ENCODE data around the gene WDR7. TPM values are rescaled to one million over a fixed set of nuclear protein-coding genes. Genes with fewer than 3 reads are reported as not detected.
A peak's percentile ranks its signal among the peaks of the same experiment; 100 is the strongest.

Gene WDR7
- total RNA-seq, 6 experiments from 2014 or later: 10.4 to 18.8 (median 15.3) TPM

DNA sequence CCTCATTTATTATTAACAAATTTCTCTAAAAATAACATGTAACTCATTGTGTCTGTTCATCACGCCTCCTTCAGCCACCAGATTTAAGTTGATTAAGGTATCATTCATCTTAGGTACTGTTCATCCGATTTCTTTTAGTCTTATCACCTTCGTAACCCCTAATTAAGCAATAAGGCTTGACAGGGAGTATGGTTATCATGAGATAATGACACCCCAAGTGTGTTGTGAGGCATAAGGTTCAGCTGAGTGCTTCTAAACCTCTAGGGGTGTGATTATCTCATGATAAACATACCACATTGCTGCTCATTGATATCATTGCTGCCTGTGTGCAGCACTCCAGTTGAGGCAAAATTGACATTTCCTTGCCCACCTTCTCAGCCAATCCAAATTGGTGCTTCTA, 336.9 kb downstream of the WDR7 start:
- no peaks in the 10 kb centered on the region for H3K27me3 ChIP-seq
- H3K36me3 ChIP-seq: no peaks in the 10 kb centered on the region
- no peak for TF ChIP-seq POLR2A (IDR thresholded peaks at IDR 0.05)
- TF ChIP-seq, protein P1, sequence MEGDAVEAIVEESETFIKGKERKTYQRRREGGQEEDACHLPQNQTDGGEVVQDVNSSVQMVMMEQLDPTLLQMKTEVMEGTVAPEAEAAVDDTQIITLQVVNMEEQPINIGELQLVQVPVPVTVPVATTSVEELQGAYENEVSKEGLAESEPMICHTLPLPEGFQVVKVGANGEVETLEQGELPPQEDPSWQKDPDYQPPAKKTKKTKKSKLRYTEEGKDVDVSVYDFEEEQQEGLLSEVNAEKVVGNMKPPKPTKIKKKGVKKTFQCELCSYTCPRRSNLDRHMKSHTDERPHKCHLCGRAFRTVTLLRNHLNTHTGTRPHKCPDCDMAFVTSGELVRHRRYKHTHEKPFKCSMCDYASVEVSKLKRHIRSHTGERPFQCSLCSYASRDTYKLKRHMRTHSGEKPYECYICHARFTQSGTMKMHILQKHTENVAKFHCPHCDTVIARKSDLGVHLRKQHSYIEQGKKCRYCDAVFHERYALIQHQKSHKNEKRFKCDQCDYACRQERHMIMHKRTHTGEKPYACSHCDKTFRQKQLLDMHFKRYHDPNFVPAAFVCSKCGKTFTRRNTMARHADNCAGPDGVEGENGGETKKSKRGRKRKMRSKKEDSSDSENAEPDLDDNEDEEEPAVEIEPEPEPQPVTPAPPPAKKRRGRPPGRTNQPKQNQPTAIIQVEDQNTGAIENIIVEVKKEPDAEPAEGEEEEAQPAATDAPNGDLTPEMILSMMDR (IDR thresholded peaks at IDR 0.05): no peak
- H3K4me3 ChIP-seq: no peak overlapping the region
- intact Hi-C loops (cut with DNase I): no loop called here
- DNase-seq (no peak), ATAC-seq (no peak)
- H3K4me1 ChIP-seq: peaks cover 0 to 25% (median 0%) of the 10 kb centered on the region in 4 donors
- 90% methylated on average over 3 of the region's 3 CpGs for WGBS (ENCODE audit: insufficient coverage, low coverage, low lambda C conversion rate, missing lambda C conversion rate)
- no peak overlapping the region for H3K27ac ChIP-seq
- no peaks in the 10 kb centered on the region for H3K9me3 ChIP-seq

GRCh38 chr18:56990678-56991077, 339.5 kb downstream of the WDR7 start:
- intact Hi-C loops (cut with DNase I): no loop called here
- no peaks in the 10 kb centered on the region for H3K36me3 ChIP-seq
- H3K4me1 ChIP-seq: peaks cover 0 to 13% (median 0%) of the 10 kb centered on the region in 4 donors
- TF ChIP-seq POLR2A (IDR thresholded peaks at IDR 0.05): no peak
- TF ChIP-seq, protein P1 (IDR thresholded peaks at IDR 0.05): no peak
- H3K27ac ChIP-seq: no peak overlapping the region
- 100% methylated on average over 1 of the region's 1 CpG for WGBS (ENCODE audit: insufficient coverage, low coverage, low lambda C conversion rate, missing lambda C conversion rate)
- ATAC-seq: no peak
- H3K4me3 ChIP-seq: no peak overlapping the region
- DNase-seq: no peak
- no peaks in the 10 kb centered on the region for H3K9me3 ChIP-seq
- no peaks in the 10 kb centered on the region for H3K27me3 ChIP-seq

- intact Hi-C loops (cut with DNase I): no loop called here
- 86% methylated on average over 1 of the region's 1 CpG for WGBS (ENCODE audit: insufficient coverage, low coverage, low lambda C conversion rate, missing lambda C conversion rate)
- Histone ChIP-seq H3K4me3 (no peak overlapping the region), H3K27me3 (no peaks in the 10 kb centered on the region), H3K4me1 (no peaks in the 10 kb centered on the region), H3K27ac (no peak overlapping the region), H3K36me3 (no peaks in the 10 kb centered on the region), H3K9me3 (no peaks in the 10 kb centered on the region)
- no peak for DNase-seq
- no peak for ATAC-seq
- TF ChIP-seq, protein P1 (IDR thresholded peaks at IDR 0.05): no peak
- no peak for TF ChIP-seq POLR2A (IDR thresholded peaks at IDR 0.05)
These were observed 341.6 kb downstream of the WDR7 start for GRCh38 chr18:56992777-56993176.

- no peak overlapping the region for H3K27ac ChIP-seq
- no peak for DNase-seq
- H3K27me3 ChIP-seq: no peaks in the 10 kb centered on the region
- no peaks in the 10 kb centered on the region for H3K9me3 ChIP-seq
- H3K36me3 ChIP-seq: no peaks in the 10 kb centered on the region
- no peaks in the 10 kb centered on the region for H3K4me1 ChIP-seq
- WGBS (ENCODE audit: insufficient coverage, low coverage, low lambda C conversion rate, missing lambda C conversion rate): 67% methylated on average over 4 of the region's 4 CpGs
- peak in 2 of 4 donors; percentile 66 to 69 for ATAC-seq
- intact Hi-C loops (cut with DNase I): no loop called here
- no peak overlapping the region for H3K4me3 ChIP-seq
- TF ChIP-seq, protein P1 (IDR thresholded peaks at IDR 0.05): peak in 2 of 4 donors; percentile 22 to 37
- no peak for TF ChIP-seq POLR2A (IDR thresholded peaks at IDR 0.05)
These were observed 344.5 kb downstream of the WDR7 start for GRCh38 chr18:56995579-56996188.
